ENCODE measurements around the gene SMKR1.
"Not testable (repeated sequence)": the region's sequence is repeated elsewhere in the genome, so short reads cannot be mapped to it uniquely, and the experiment has no call there.

Gene SMKR1

DNA sequence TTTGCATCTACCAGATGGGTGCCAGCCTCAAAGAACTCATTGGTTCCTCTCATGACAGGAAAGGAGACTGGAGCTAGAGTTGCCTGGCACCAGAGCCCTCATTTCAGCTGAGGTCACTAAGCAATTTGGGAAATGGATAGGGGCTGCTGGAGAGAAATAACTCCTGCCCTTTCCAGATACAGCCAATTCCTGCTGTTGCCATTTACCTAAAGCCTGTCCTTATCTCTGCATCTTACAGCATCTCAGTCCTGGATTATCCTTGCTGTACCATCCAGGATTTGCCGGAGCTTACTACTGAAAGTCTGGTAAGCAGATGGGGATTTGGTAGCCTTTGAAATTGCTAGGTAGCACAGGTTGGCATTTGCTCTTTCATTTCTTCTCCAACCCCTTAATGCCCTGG is 31.9 kb upstream of the SMKR1 start:
- Histone ChIP-seq H4K20me1 (ENCODE audit: insufficient read depth, low read length) (no peaks in the 10 kb centered on the region), H3K27ac (ENCODE audit: low read length) (no peak overlapping the region), H3K27me3 (ENCODE audit: low read depth, low read length) (no peaks in the 10 kb centered on the region), H3K4me2 (ENCODE audit: low read length) (no peak overlapping the region), H3K36me3 (replicated peaks; ENCODE audit: low read depth, low read length) (no peaks in the 10 kb centered on the region), H3K9ac (ENCODE audit: low read length) (no peak overlapping the region), H3K4me3 (ENCODE audit: low read length) (no peak overlapping the region), H3K9me3 (ENCODE audit: insufficient read depth, low read length) (no peaks in the 10 kb centered on the region), H3K79me2 (ENCODE audit: low read length) (no peaks in the 10 kb centered on the region), H2AFZ (ENCODE audit: low read depth, low read length) (no peak overlapping the region), H3K4me1 (ENCODE audit: low read length) (peaks cover 4% of the 10 kb centered on the region)
- no peak for TF ChIP-seq EZH2phosphoT487 (IDR thresholded peaks at IDR 0.05; ENCODE audit: low read depth)
- TF ChIP-seq, protein P1, sequence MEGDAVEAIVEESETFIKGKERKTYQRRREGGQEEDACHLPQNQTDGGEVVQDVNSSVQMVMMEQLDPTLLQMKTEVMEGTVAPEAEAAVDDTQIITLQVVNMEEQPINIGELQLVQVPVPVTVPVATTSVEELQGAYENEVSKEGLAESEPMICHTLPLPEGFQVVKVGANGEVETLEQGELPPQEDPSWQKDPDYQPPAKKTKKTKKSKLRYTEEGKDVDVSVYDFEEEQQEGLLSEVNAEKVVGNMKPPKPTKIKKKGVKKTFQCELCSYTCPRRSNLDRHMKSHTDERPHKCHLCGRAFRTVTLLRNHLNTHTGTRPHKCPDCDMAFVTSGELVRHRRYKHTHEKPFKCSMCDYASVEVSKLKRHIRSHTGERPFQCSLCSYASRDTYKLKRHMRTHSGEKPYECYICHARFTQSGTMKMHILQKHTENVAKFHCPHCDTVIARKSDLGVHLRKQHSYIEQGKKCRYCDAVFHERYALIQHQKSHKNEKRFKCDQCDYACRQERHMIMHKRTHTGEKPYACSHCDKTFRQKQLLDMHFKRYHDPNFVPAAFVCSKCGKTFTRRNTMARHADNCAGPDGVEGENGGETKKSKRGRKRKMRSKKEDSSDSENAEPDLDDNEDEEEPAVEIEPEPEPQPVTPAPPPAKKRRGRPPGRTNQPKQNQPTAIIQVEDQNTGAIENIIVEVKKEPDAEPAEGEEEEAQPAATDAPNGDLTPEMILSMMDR (IDR thresholded peaks at IDR 0.05; ENCODE audit: low read depth, low read length) = no peak

DNA sequence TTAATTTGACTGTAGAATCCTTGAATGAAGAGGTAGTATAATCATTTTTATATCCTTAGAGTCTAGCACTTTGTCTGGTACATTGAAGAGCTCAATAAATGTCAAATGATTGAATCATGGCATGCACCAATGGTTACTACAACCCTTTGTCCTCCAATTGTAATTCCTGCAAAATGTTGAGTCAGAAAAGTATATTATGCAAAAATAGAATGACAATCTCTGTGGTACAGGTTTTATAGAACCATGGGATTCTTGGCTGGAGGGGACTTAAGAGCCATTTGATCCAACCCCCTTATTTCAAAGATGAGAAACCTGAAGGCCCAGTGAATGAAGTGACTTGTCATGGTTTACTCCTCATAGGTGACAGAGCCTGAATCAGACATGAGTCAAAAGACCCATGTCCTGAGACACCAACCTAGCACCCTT is 30.9 kb upstream of the SMKR1 start:
- H3K4me3 ChIP-seq (ENCODE audit: low read length) = no peak overlapping the region
- no peaks in the 10 kb centered on the region for H3K79me2 ChIP-seq (ENCODE audit: low read length)
- H3K27me3 ChIP-seq (ENCODE audit: low read depth, low read length) = no peaks in the 10 kb centered on the region
- H3K4me1 ChIP-seq (ENCODE audit: low read length) = peaks cover 4% of the 10 kb centered on the region
- no peak overlapping the region for H3K9ac ChIP-seq (ENCODE audit: low read length)
- H3K36me3 ChIP-seq (replicated peaks; ENCODE audit: low read depth, low read length) = no peaks in the 10 kb centered on the region
- no peak overlapping the region for H3K27ac ChIP-seq (ENCODE audit: low read length)
- no peak overlapping the region for H2AFZ ChIP-seq (ENCODE audit: low read depth, low read length)
- no peak for TF ChIP-seq EZH2phosphoT487 (IDR thresholded peaks at IDR 0.05; ENCODE audit: low read depth)
- TF ChIP-seq, protein P1 (IDR thresholded peaks at IDR 0.05; ENCODE audit: low read depth, low read length) = no peak
- H4K20me1 ChIP-seq (ENCODE audit: insufficient read depth, low read length) = no peaks in the 10 kb centered on the region
- H3K9me3 ChIP-seq (ENCODE audit: insufficient read depth, low read length) = no peaks in the 10 kb centered on the region
- no peak overlapping the region for H3K4me2 ChIP-seq (ENCODE audit: low read length)

DNA sequence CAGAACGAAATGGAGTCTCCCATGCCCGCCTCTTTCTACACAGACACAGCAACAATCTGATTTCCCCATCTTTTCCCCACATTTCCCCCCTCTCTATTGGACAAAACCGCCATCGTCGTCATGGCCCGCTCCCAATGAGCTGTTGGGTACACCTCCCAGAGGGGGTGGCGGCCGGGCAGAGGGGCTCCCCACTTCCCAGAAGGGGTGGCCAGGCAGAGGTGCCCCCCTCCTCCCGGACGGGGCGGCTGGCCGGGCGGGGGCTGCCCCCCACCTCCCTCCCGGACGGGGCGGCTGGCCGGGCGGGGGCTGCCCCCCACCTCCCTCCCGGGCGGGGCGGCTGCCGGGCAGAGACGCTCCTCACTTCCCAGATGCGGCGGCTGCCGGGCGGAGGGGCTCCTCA is 26.4 kb upstream of the SMKR1 start:
- H3K9ac ChIP-seq (ENCODE audit: low read length); H3K4me2 ChIP-seq (ENCODE audit: low read length); H3K27me3 ChIP-seq (ENCODE audit: low read depth, low read length); H3K79me2 ChIP-seq (ENCODE audit: low read length); H3K4me3 ChIP-seq (ENCODE audit: low read length); H3K9me3 ChIP-seq (ENCODE audit: insufficient read depth, low read length); H3K36me3 ChIP-seq (replicated peaks; ENCODE audit: low read depth, low read length); H3K27ac ChIP-seq (ENCODE audit: low read length); H2AFZ ChIP-seq (ENCODE audit: low read depth, low read length); H3K4me1 ChIP-seq (ENCODE audit: low read length); H4K20me1 ChIP-seq (ENCODE audit: insufficient read depth, low read length): not testable (repeated sequence)

DNA sequence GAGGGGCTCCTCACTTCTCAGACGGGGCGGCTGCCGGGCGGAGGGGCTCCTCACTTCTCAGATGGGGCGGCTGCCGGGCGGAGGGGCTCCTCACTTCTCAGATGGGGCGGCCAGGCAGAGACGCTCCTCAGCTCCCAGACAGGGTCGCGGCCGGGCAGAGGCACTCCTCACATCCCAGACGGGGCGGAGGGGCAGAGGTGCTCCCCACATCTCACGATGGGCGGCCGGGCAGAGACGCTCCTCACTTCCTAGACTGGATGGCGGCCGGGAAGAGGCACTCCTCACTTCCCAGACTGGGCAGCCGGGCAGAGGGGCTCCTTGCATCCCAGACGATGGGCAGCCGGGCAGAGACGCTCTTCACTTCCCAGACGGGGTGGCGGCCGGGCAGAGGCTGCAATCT is 25.9 kb upstream of the SMKR1 start:
- H4K20me1 ChIP-seq (ENCODE audit: insufficient read depth, low read length); H3K4me2 ChIP-seq (ENCODE audit: low read length); H3K9me3 ChIP-seq (ENCODE audit: insufficient read depth, low read length); H3K79me2 ChIP-seq (ENCODE audit: low read length); H3K4me1 ChIP-seq (ENCODE audit: low read length); H3K27me3 ChIP-seq (ENCODE audit: low read depth, low read length); H2AFZ ChIP-seq (ENCODE audit: low read depth, low read length); H3K9ac ChIP-seq (ENCODE audit: low read length); H3K4me3 ChIP-seq (ENCODE audit: low read length); H3K36me3 ChIP-seq (replicated peaks; ENCODE audit: low read depth, low read length); H3K27ac ChIP-seq (ENCODE audit: low read length): not testable (repeated sequence)

DNA sequence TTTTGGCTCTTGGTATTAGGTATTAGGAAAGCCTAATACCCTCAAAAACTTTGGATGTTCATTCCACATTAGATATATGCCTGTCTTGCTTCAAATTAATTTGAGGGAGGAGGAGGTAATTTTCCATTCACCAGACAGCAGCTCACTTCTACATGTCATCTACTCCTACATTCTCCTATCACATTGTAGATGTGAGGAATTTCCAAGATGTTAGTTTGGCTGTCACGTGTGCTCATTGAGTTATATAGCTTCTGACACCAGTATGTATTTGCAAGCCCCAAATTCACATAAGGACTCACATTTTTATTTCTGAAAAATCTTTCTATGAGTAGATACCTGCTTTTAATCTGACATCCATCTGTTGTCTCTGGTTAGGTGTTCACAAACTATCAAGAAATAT is 22.5 kb upstream of the SMKR1 start:
- no peaks in the 10 kb centered on the region for H3K9me3 ChIP-seq (ENCODE audit: insufficient read depth, low read length)

More for the DNA sequence above, 22.5 kb upstream of the SMKR1 start:
- H3K27me3 ChIP-seq (ENCODE audit: low read depth, low read length) = no peaks in the 10 kb centered on the region
- H3K4me1 ChIP-seq (ENCODE audit: low read length) = no peaks in the 10 kb centered on the region
- H3K9ac ChIP-seq (ENCODE audit: low read length) = no peak overlapping the region
- no peak overlapping the region for H3K4me2 ChIP-seq (ENCODE audit: low read length)
- H3K27ac ChIP-seq (ENCODE audit: low read length) = no peak overlapping the region
- no peak overlapping the region for H2AFZ ChIP-seq (ENCODE audit: low read depth, low read length)
- no peak overlapping the region for H3K4me3 ChIP-seq (ENCODE audit: low read length)
- no peaks in the 10 kb centered on the region for H4K20me1 ChIP-seq (ENCODE audit: insufficient read depth, low read length)
- TF ChIP-seq EZH2phosphoT487 (IDR thresholded peaks at IDR 0.05; ENCODE audit: low read depth) = no peak
- TF ChIP-seq, protein P1 (IDR thresholded peaks at IDR 0.05; ENCODE audit: low read depth, low read length) = no peak
- no peaks in the 10 kb centered on the region for H3K36me3 ChIP-seq (replicated peaks; ENCODE audit: low read depth, low read length)
- H3K79me2 ChIP-seq (ENCODE audit: low read length) = no peaks in the 10 kb centered on the region

Measured in OCI-LY3 (cell line).